ENCODE measurements around the gene DLGAP3. TPM values are rescaled to one million over a fixed set of nuclear protein-coding genes. Genes with fewer than 3 reads are reported as not detected.

DLGAP3 gene
- total and polyA plus RNA-seq, 9 donors, result 0.05 to 0.62 (median 0.18) TPM

- Histone ChIP-seq H3K9me3 (no peaks in the 10 kb centered on the region), H3K4me1 (ENCODE audit: insufficient read depth) (no peaks in the 10 kb centered on the region), H3K27ac (no peak overlapping the region), H3K36me3 (no peaks in the 10 kb centered on the region), H3K27me3 (no peaks in the 10 kb centered on the region), H3K4me3 (no peak overlapping the region)
- intact Hi-C loops (cut with DNase I), result no loop called here
- no peak for DNase-seq
- WGBS, 3 donors, result 74 to 88% (median 79%) methylated on average over 14 of the region's 14 CpGs
- TF ChIP-seq POLR2A (IDR thresholded peaks at IDR 0.05) (no peak), EP300 (IDR thresholded peaks at IDR 0.05) (no peak), CTCF (IDR thresholded peaks at IDR 0.05) (no peak)
These were observed 89.7 kb downstream of the DLGAP3 start for GRCh38 chr1:34839526-34840305.

GRCh38 chr1:34833711-34834110, 95.7 kb downstream of the DLGAP3 start:
- DNase-seq, result no peak
- Histone ChIP-seq H3K27ac (no peak overlapping the region), H3K27me3 (no peaks in the 10 kb centered on the region), H3K36me3 (no peaks in the 10 kb centered on the region), H3K4me1 (ENCODE audit: insufficient read depth) (no peaks in the 10 kb centered on the region), H3K4me3 (no peak overlapping the region), H3K9me3 (no peaks in the 10 kb centered on the region)
- intact Hi-C loops (cut with DNase I), result no loop called here
- WGBS, 3 donors, result 86 to 97% (median 90%) methylated on average over 1 of the region's 1 CpG
- TF ChIP-seq CTCF (IDR thresholded peaks at IDR 0.05), result no peak
- no peak for TF ChIP-seq POLR2A (IDR thresholded peaks at IDR 0.05)
- TF ChIP-seq EP300 (IDR thresholded peaks at IDR 0.05), result no peak

GRCh38 chr1:34831721-34832246, 97.7 kb downstream of the DLGAP3 start:
- H3K36me3 ChIP-seq, result no peaks in the 10 kb centered on the region
- H3K4me3 ChIP-seq, result no peak overlapping the region
- intact Hi-C loops (cut with DNase I), result no loop called here
- no peaks in the 10 kb centered on the region for H3K9me3 ChIP-seq
- 64 to 71% (median 67%) methylated on average over 6 of the region's 6 CpGs for WGBS, 3 donors
- DNase-seq, result no peak
- no peak overlapping the region for H3K27ac ChIP-seq
- no peaks in the 10 kb centered on the region for H3K4me1 ChIP-seq (ENCODE audit: insufficient read depth)
- TF ChIP-seq POLR2A (IDR thresholded peaks at IDR 0.05) (no peak), CTCF (IDR thresholded peaks at IDR 0.05) (no peak), EP300 (IDR thresholded peaks at IDR 0.05) (no peak)
- H3K27me3 ChIP-seq, result no peaks in the 10 kb centered on the region

GRCh38 chr1:34829250-34829649, 100.2 kb downstream of the DLGAP3 start:
- no peaks in the 10 kb centered on the region for H3K9me3 ChIP-seq
- no peaks in the 10 kb centered on the region for H3K36me3 ChIP-seq
- no peak overlapping the region for H3K4me3 ChIP-seq
- no peak for TF ChIP-seq EP300 (IDR thresholded peaks at IDR 0.05)
- no peak for TF ChIP-seq POLR2A (IDR thresholded peaks at IDR 0.05)
- no peak for TF ChIP-seq CTCF (IDR thresholded peaks at IDR 0.05)
- 72 to 82% (median 76%) methylated on average over 3 of the region's 3 CpGs for WGBS, 3 donors
- intact Hi-C loops (cut with DNase I), result loop anchor here in 1 of 4 donors (5.0 kb wide), 1 partner anchor 1417 kb away; no protein-coding TSS in a partner anchor
- peaks cover 7% of the 10 kb centered on the region for H3K4me1 ChIP-seq (ENCODE audit: insufficient read depth)
- no peaks in the 10 kb centered on the region for H3K27me3 ChIP-seq
- H3K27ac ChIP-seq, result no peak overlapping the region
- no peak for DNase-seq

Data from ovary (tissue), 9 donors.